HG03378 (cell line): ENCODE results near the gene CLMN.

ENCODE experiments used
- ATAC-seq: cut with Tn5 transposase; IDR thresholded peaks from one replicate; pipeline ENCODE4 v1.9.1; 2021; ENCODE audit warnings: mild to moderate bottlenecking, moderate library complexity; ENCODE audit not compliant: unreplicated experiment

The CLMN gene

DNA sequence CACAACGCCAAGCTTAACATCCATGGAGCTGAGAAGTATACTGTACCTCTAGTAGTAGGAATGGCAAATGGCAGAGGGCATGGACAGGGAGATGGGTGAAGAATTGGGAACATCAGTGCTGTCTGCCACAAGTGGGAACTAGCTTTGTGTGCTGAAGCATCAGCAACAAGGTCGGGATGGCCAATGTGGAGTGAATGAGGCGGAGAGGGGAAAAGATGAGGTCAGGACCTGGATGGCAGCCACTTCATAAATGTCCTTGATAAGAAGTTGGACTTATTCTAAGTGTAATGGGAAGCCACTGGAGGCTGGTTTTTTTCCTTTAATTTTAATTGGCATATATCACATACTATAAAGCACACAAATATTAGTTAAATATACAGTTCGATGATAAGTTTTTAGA lies 21.9 kb upstream of the CLMN start:
- ATAC-seq, result no peak

DNA sequence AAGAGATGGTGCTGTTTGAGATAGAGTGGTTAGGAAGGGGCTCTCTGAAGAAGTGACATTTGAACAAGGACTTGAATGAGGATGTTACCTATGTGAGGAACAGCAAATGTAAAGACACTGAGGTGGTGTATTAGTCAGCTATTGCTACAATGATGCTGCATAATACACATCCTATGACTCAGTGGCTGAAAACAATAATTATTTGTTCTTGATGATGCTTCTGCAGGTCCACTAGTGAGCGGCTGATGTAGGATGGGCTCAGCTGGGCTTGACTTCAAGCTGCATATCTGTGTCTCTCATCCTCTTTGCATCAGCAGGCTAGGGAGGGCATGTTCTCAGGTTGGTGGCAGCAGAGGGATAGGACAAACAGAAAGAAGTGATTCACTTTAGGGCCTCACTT lies 21.4 kb upstream of the CLMN start:
- ATAC-seq, result no peak

- ATAC-seq, result no peak
These were observed 20.5 kb upstream of the CLMN start for GRCh38 chr14:95340201-95340697.

- no peak for ATAC-seq
These were observed 19.7 kb upstream of the CLMN start for GRCh38 chr14:95339301-95339865.

DNA sequence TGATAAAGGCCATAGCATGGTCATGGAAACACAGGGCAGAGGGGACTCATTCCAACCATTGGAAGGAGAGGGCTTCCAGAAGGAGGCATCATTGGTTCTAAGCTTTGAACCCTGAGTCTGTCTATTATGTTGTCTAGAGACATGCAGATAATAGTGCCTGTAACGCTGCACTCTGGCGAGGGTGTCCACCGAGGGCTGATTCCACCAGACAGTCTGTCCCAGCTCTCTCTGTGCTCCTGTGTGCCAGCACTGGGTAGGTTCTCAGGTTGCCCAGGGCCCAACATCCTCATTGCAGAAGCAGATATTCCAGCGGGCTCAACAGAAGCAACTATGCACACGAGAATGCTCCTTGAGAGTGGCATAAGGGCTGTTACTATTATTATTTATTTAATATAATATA lies 18.7 kb upstream of the CLMN start:
- ATAC-seq, result no peak

- no peak for ATAC-seq
These were observed 17.4 kb upstream of the CLMN start for GRCh38 chr14:95337041-95337595.

GRCh38 chr14:95336192-95336760 lies 16.6 kb upstream of the CLMN start:
- ATAC-seq, result no peak

GRCh38 chr14:95335071-95335470 lies 15.4 kb upstream of the CLMN start:
- ATAC-seq, result no peak

DNA sequence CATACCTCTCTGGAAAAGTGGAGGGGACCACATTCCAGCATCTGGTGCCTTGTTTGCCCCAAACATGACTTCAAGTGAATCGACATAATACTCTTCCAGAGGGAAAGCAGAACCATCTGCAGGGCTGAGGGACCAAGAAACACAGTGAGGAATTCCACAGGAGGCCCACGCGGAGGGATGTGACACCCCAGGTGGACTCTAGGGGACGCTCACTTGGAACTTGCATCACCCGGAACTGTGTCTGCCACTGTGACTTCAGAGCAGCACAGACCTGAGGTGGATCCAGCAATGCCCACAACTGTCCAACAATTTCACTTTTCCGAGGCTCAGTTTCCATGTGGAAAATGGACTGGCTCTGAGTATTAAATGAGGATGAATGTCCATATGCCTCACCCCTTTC lies 14.3 kb upstream of the CLMN start:
- ATAC-seq, result no peak

DNA sequence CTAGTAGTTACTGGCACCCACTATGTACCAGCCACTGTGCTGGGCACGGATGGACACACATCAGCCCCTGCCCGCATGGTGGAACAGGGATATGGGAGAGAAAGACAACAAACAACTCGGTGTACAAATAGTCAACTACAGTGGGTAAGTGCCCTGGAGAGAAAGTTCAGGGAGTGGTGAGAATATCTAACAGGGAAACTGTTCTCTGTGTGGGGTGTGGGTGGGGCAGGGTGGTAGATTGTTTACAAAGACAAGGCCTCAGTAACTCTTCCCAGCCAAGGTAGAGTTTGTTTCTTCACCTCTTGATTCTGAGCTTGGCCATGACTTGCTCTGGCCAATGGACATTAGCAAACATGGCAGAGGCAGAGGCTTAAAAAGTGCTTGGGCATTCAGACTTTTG lies 12.9 kb upstream of the CLMN start:
- ATAC-seq, result no peak

DNA sequence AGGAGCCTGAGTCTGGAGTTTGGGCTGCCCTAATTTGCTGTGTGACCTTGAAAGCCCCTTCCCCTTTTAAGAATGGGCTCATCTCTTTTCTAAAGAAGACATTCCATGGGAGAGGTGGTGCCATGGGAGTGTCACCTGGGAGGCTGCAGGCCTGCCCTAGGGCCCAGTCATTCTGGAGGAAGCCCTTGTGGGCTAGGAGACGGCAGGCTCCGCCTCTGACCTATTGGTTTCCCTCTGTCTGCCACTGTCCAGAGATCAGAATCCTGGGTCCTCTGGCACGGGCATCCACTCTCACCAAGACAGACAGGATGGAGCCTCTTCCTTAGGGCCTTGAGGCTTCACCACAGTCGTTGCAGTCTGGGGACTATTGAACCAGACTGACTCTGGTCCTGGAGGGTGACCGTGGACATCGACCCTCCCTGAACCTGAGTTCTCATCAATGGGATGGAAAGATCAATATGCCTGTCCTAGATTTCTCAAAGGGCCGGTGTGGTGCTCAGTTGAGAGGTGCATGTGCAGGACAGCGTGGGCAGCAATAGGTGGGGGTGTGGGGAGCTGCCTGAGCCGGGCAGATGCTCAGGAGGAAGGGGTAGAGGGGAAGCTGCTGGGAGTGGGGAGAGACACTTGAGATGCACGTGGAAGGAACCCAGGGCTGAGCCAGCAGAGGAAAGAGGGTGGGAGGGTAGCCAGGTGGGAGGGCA lies 12.2 kb upstream of the CLMN start:
- ATAC-seq, result no peak

GRCh38 chr14:95330591-95331370 lies 11.1 kb upstream of the CLMN start:
- no peak for ATAC-seq

DNA sequence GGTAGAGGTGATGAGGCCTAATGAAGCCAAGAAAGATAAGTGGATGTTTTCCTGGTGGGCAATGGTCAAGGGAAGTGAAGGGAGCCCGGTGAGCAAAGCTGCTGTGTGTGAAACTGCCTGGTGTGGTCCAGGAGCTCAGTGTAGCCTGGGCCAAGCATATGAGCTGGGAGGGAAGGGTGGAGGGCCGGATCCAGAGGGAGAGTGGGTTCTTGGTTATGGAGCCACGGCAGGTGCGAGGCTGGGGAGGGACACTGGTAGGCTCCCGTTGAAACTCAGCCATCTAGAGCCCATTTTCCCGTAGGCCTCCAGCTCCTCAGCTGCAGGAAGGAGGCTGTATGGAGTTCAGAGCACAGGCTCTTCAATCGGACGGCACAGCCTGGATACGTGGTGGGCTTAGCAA lies 10.2 kb upstream of the CLMN start:
- ATAC-seq, result no peak

DNA sequence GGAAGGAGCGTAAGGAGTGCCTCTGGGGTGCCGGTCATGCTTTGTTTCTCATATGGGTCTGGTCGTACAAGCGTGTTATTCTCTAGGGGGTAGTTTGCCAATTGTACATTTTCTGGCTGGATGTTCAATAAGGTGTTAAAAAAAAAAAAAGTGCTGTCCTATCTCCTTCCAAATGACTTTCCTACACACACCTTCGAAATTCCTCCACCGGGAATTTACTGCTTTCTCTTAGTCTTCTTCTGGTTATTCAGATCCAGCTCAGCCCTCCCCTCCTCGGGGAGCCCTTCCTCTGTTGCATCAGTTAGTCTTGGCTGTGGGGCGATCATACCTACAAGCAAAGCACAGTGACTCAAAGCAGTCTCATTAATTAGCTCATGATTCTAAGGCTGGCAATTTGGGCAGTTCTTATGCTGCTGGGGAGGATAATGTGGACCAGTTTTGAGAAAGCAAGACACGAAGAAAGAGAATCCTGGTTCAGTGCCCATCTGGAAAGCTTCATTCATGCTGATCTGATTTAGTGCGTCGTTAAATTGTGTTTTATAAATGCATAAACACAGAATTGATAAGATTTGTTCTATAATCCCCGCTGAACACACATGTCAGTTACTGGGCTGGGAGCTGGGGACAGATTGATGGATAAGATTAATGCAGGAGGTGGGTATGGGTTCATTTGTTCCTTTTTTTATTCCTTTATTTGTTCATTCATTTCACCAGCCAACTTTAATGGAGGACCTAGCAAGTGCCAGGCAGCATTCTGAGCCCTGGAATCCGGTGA lies 9.2 kb upstream of the CLMN start:
- no peak for ATAC-seq

GRCh38 chr14:95327558-95328374 lies 8.1 kb upstream of the CLMN start:
- peak; percentile 96 for ATAC-seq

- ATAC-seq, result no peak
These were observed 7.3 kb upstream of the CLMN start for GRCh38 chr14:95326987-95327386.

- no peak for ATAC-seq
These were observed 4.2 kb upstream of the CLMN start for GRCh38 chr14:95323917-95324316.

DNA sequence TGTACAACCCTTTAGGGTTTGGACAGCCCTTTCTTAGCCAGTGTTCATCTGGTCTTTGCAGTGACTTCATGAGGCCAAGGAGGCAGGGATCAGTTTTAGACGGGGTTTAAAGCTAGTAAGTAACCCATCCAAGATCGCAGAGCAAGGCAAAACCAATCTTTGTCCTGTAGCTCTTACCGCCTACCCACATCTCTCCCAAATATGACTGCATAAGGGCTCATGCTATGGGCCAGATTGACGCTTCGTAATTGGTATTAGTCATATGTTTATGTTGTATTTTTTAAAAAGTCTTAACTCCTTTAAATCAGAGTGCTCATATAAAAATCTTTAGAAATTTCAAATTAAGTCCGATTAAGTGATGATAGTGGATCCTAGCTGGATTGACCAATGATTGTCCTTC lies 3.7 kb upstream of the CLMN start:
- no peak for ATAC-seq

GRCh38 chr14:95322651-95323050 lies 2.9 kb upstream of the CLMN start:
- no peak for ATAC-seq
